Measurements from ENCODE around the gene ZNF791.
"Not testable (repeated sequence)": the region's sequence is repeated elsewhere in the genome, so short reads cannot be mapped to it uniquely, and the experiment has no call there.

Gene ZNF791

GRCh38 chr19:12629215-12629614 lies 18.5 kb downstream of the ZNF791 start:
- DNase-seq (ENCODE audit: low read depth) = no peak

GRCh38 chr19:12636631-12637030 lies 25.9 kb downstream of the ZNF791 start:
- no peak for DNase-seq (ENCODE audit: low read depth)

- DNase-seq (ENCODE audit: low read depth) = no peak
Measured at GRCh38 chr19:12638611-12639182, 28.0 kb downstream of the ZNF791 start.

GRCh38 chr19:12639901-12640613 lies 29.3 kb downstream of the ZNF791 start:
- DNase-seq (ENCODE audit: low read depth) = peak; percentile 76

- no peak for DNase-seq (ENCODE audit: low read depth)
Measured at GRCh38 chr19:12641456-12641855, 30.7 kb downstream of the ZNF791 start.

- no peak for DNase-seq (ENCODE audit: low read depth)
Measured at GRCh38 chr19:12642506-12642905, 31.8 kb downstream of the ZNF791 start.

GRCh38 chr19:12643716-12644115 lies 33.0 kb downstream of the ZNF791 start:
- not testable (repeated sequence) for DNase-seq (ENCODE audit: low read depth)

GRCh38 chr19:12646551-12646950 lies 35.8 kb downstream of the ZNF791 start:
- DNase-seq (ENCODE audit: low read depth) = no peak

- no peak for DNase-seq (ENCODE audit: low read depth)
Measured at GRCh38 chr19:12647047-12647446, 36.3 kb downstream of the ZNF791 start.

- no peak for DNase-seq (ENCODE audit: low read depth)
Measured at GRCh38 chr19:12647490-12648071, 36.9 kb downstream of the ZNF791 start.

GRCh38 chr19:12648088-12648487 lies 37.4 kb downstream of the ZNF791 start:
- DNase-seq (ENCODE audit: low read depth) = no peak

- no peak for DNase-seq (ENCODE audit: low read depth)
Measured at GRCh38 chr19:12649941-12650340, 39.2 kb downstream of the ZNF791 start.

- no peak for DNase-seq (ENCODE audit: low read depth)
Measured at GRCh38 chr19:12652219-12652618, 41.5 kb downstream of the ZNF791 start.

GRCh38 chr19:12655546-12655945 lies 44.8 kb downstream of the ZNF791 start:
- DNase-seq (ENCODE audit: low read depth) = no peak

- no peak for DNase-seq (ENCODE audit: low read depth)
Measured at GRCh38 chr19:12656899-12657571, 46.3 kb downstream of the ZNF791 start.

- DNase-seq (ENCODE audit: low read depth) = no peak
Measured at GRCh38 chr19:12657966-12658365, 47.2 kb downstream of the ZNF791 start.

- DNase-seq (ENCODE audit: low read depth) = no peak
Measured at GRCh38 chr19:12660980-12661379, 50.3 kb downstream of the ZNF791 start.

GRCh38 chr19:12664406-12665280 lies 53.9 kb downstream of the ZNF791 start:
- no peak for DNase-seq (ENCODE audit: low read depth)

GRCh38 chr19:12665281-12665573 lies 54.5 kb downstream of the ZNF791 start:
- no peak for DNase-seq (ENCODE audit: low read depth)

GRCh38 chr19:12665671-12666264 lies 55.0 kb downstream of the ZNF791 start:
- DNase-seq (ENCODE audit: low read depth) = no peak

- DNase-seq (ENCODE audit: low read depth) = peak; percentile 66
Measured at GRCh38 chr19:12666265-12667048, 55.7 kb downstream of the ZNF791 start, which contains the start of the genes MAN2B1 and WDR83. MAN2B1 (minus strand) TSS chr19:12666742; CDS start chr19:12666701, 41 bp downstream. WDR83 (plus strand) TSS chr19:12666807; CDS start chr19:12669791, 2,984 bp downstream.
